GM12878 (cell line): ENCODE measurements around the gene IFT122. TPM values are rescaled to one million over a fixed set of nuclear protein-coding genes. Genes with fewer than 3 reads are reported as not detected.

ENCODE experiments used
- ATF7 ChIP-seq: fragments of 450-650 bp; IDR thresholded peaks from 2 replicates; pipeline ENCODE4 v1.6.1; 2016; ENCODE audit warnings: low read depth, mild to moderate bottlenecking
- BACH1 ChIP-seq: fragments of 450-650 bp; IDR thresholded peaks from 2 replicates; pipeline ENCODE4 v1.6.1; 2017; ENCODE audit warnings: mild to moderate bottlenecking, borderline replicate concordance
- BCL3 ChIP-seq: IDR thresholded peaks from 2 replicates; pipeline ENCODE4 v1.6.1; 2011; ENCODE audit warnings: borderline replicate concordance, low read depth, mild to moderate bottlenecking, moderate library complexity, low read length; ENCODE audit not compliant: insufficient read depth, poor library complexity, severe bottlenecking
- BMI1 ChIP-seq: fragments of 450-650 bp; IDR thresholded peaks from 2 replicates; pipeline ENCODE4 v1.6.1; 2016; ENCODE audit warnings: mild to moderate bottlenecking, moderate library complexity, borderline replicate concordance
- CBFB ChIP-seq: IDR thresholded peaks from 2 replicates; pipeline ENCODE4 v1.6.1; 2016; ENCODE audit warnings: antibody characterized with exemption, low read depth
- CBX3 ChIP-seq: fragments of 200-600 bp; sonication (generic); IDR thresholded peaks from 2 replicates; pipeline ENCODE4 v1.6.1; 2016; ENCODE audit warnings: low read depth, borderline replicate concordance
- DPF2 ChIP-seq: fragments of 450-650 bp; IDR thresholded peaks from 2 replicates; pipeline ENCODE4 v1.6.1; 2017; ENCODE audit warnings: mild to moderate bottlenecking
- EZH2 ChIP-seq: IDR thresholded peaks from 2 replicates; pipeline ENCODE4 v1.6.1; 2012; ENCODE audit warnings: low read depth, mild to moderate bottlenecking, control low read depth, inconsistent platforms, low read length, borderline replicate concordance; ENCODE audit not compliant: control insufficient read depth
- GATAD2B ChIP-seq: fragments of 450-650 bp; conservative IDR thresholded peaks from 2 replicates; pipeline ENCODE4 v1.6.1; 2017; ENCODE audit warnings: low read depth, mild to moderate bottlenecking, moderate library complexity
- IKZF2 ChIP-seq, 2 experiments: fragments of 450-650 bp; IDR thresholded peaks; 2 replicates each; pipeline ENCODE4 v1.6.1; 2017; ENCODE audit warnings: mild to moderate bottlenecking in 2 of 2, moderate library complexity in 2 of 2
- IRF4 ChIP-seq: IDR thresholded peaks from 2 replicates; pipeline ENCODE4 v1.6.1; 2011; ENCODE audit warnings: low read depth, low read length
- JUNB ChIP-seq: IDR thresholded peaks from 2 replicates; pipeline ENCODE4 v1.6.1; 2016; ENCODE audit warnings: antibody characterized with exemption, mild to moderate bottlenecking
- MEF2A ChIP-seq: IDR thresholded peaks from 2 replicates; pipeline ENCODE4 v1.6.1; 2011; ENCODE audit warnings: low read depth, mild to moderate bottlenecking, low read length, moderate library complexity; ENCODE audit not compliant: insufficient read depth
- NFIC ChIP-seq: IDR thresholded peaks from 2 replicates; pipeline ENCODE4 v1.6.1; 2012; ENCODE audit warnings: low read depth, mild to moderate bottlenecking, inconsistent platforms, low read length, moderate library complexity
- NFXL1 ChIP-seq: fragments of 450-650 bp; IDR thresholded peaks from 2 replicates; pipeline ENCODE4 v1.6.1; 2017; ENCODE audit warnings: antibody characterized with exemption, mild to moderate bottlenecking, borderline replicate concordance
- NR2F1 ChIP-seq: fragments of 450-650 bp; conservative IDR thresholded peaks from 2 replicates; pipeline ENCODE4 v1.6.1; 2017; ENCODE audit warnings: mild to moderate bottlenecking
- PAX5 ChIP-seq: IDR thresholded peaks from 2 replicates; pipeline ENCODE4 v1.6.1; 2011; ENCODE audit warnings: low read depth, low read length, borderline replicate concordance
- POLR2A ChIP-seq: IDR thresholded peaks from 2 replicates; pipeline ENCODE4 v1.6.1; 2011; ENCODE audit warnings: low read depth, mild to moderate bottlenecking, low read length
- RBBP5 ChIP-seq: fragments of 200-600 bp; sonication (generic); conservative IDR thresholded peaks from 2 replicates; pipeline ENCODE4 v1.6.1; 2016
- SMAD5 ChIP-seq: IDR thresholded peaks from 2 replicates; pipeline ENCODE4 v1.6.1; 2016; ENCODE audit warnings: antibody characterized with exemption, low read depth
- SMC3 ChIP-seq: IDR thresholded peaks from 2 replicates; pipeline ENCODE4 v1.6.1; 2011; ENCODE audit warnings: low read length, improper control_type of control experiment, borderline replicate concordance
- SPI1 ChIP-seq: IDR thresholded peaks from 2 replicates; pipeline ENCODE4 v1.6.1; 2011; ENCODE audit warnings: low read depth, mild to moderate bottlenecking, low read length, moderate library complexity, borderline replicate concordance; ENCODE audit not compliant: insufficient read depth
- ZBTB33 ChIP-seq: fragments of 450-650 bp; IDR thresholded peaks from 2 replicates; pipeline ENCODE4 v1.6.1; 2017; ENCODE audit warnings: mild to moderate bottlenecking
- ZSCAN29 ChIP-seq: fragments of 450-650 bp; IDR thresholded peaks from 2 replicates; pipeline ENCODE4 v1.6.1; 2017; ENCODE audit warnings: mild to moderate bottlenecking, moderate library complexity
- polyA plus RNA-seq, 11 experiments: library from polyadenylated mRNA; depleted of rRNA in 4 of 11; unstranded in 6 of 11; stranded (reverse) in 5 of 11; fragments of >200 nt; fragmentation: Nextera tagmentation in 4 of 11; fragmentation: Illumina TruSeq in 1 of 11; extraction: Ambion mirVana in 4 of 11; extraction: Trizol in 1 of 11; gene quantifications; 1 replicate in 1 of 11; 2 replicates in 10 of 11; pipeline versions ENCODE4 v1.2.1 to v1.2.3, GENCODE V29; 2011 to 2016; ENCODE audit warnings: inconsistent platforms in 2 of 11, missing spikeins in 2 of 11, low read depth in 1 of 11
- total RNA-seq, 4 experiments: library from RNA; depleted of rRNA in 3 of 4; stranded (reverse); fragments of >200 nt in 3 of 4; fragmentation: Illumina TruSeq in 1 of 4; extraction: Trizol in 1 of 4; gene quantifications; 2 replicates each; pipeline versions ENCODE4 v1.2.1 to v1.2.3, GENCODE V29; 2013 to 2021
- TF ChIP-seq, protein P1 (sequence below): IDR thresholded peaks from 2 replicates; pipeline ENCODE4 v1.6.1; 2011; ENCODE audit warnings: low read depth, low read length, improper control_type of control experiment, borderline replicate concordance
- TF ChIP-seq, protein P2 (sequence below): fragments of 450-650 bp; IDR thresholded peaks from 2 replicates; pipeline ENCODE4 v1.6.1; 2017; ENCODE audit warnings: mild to moderate bottlenecking, low read depth, inconsistent platforms; ENCODE audit not compliant: poor library complexity, severe bottlenecking

Gene IFT122
- total and polyA plus RNA-seq, 10 of the 15 experiments (the other 5 are each of a cell fraction or from before 2014, with no cell fraction given) = 1.8 to 19.2 (median 8.4) TPM

- TF ChIP-seq, protein P1, sequence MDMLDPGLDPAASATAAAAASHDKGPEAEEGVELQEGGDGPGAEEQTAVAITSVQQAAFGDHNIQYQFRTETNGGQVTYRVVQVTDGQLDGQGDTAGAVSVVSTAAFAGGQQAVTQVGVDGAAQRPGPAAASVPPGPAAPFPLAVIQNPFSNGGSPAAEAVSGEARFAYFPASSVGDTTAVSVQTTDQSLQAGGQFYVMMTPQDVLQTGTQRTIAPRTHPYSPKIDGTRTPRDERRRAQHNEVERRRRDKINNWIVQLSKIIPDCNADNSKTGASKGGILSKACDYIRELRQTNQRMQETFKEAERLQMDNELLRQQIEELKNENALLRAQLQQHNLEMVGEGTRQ = no peak
- TF ChIP-seq BCL3 (no peak), CBX3 (no peak), DPF2 (peak; percentile 79), POLR2A (no peak), CBFB (0 out of 2 replicates have a peak, but pooled peaks have one; percentile 39), NFIC (peak; percentile 75), SMAD5 (no peak), RBBP5 (no peak), EZH2 (no peak), IKZF2 (IDR thresholded peaks at IDR 0.05) (peak; percentile 72 to 78; a peak in 3 of 4 replicates), PAX5 (peak; percentile 74; the same call in 1 of the 2 replicates), ATF7 (peak; percentile 86), NR2F1 (peak; percentile 91), SPI1 (no peak), BACH1 (no peak), MEF2A (peak; percentile 92), ZSCAN29 (no peak), NFXL1 (no peak), SMC3 (no peak), JUNB (peak; percentile 68), IRF4 (0 out of 2 replicates have a peak, but pooled peaks have one; percentile 45), GATAD2B (no peak), ZBTB33 (no peak), BMI1 (0 out of 2 replicates have a peak, but pooled peaks have one; percentile 44)
- TF ChIP-seq, protein P2, sequence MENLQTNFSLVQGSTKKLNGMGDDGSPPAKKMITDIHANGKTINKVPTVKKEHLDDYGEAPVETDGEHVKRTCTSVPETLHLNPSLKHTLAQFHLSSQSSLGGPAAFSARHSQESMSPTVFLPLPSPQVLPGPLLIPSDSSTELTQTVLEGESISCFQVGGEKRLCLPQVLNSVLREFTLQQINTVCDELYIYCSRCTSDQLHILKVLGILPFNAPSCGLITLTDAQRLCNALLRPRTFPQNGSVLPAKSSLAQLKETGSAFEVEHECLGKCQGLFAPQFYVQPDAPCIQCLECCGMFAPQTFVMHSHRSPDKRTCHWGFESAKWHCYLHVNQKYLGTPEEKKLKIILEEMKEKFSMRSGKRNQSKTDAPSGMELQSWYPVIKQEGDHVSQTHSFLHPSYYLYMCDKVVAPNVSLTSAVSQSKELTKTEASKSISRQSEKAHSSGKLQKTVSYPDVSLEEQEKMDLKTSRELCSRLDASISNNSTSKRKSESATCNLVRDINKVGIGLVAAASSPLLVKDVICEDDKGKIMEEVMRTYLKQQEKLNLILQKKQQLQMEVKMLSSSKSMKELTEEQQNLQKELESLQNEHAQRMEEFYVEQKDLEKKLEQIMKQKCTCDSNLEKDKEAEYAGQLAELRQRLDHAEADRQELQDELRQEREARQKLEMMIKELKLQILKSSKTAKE = no peak
Measured at GRCh38 chr3:129413687-129414506, 26.1 kb upstream of the IFT122 start (continued).
